ELR (cell line): ENCODE results near the gene NR2C1.
A peak's percentile ranks its signal among the peaks of the same experiment; 100 is the strongest.

ENCODE experiments used
- DNase-seq: peaks from one replicate; pipeline ENCODE4 v3.0.0-alpha.2; 2015; ENCODE audit warnings: low read depth

Gene NR2C1

DNA sequence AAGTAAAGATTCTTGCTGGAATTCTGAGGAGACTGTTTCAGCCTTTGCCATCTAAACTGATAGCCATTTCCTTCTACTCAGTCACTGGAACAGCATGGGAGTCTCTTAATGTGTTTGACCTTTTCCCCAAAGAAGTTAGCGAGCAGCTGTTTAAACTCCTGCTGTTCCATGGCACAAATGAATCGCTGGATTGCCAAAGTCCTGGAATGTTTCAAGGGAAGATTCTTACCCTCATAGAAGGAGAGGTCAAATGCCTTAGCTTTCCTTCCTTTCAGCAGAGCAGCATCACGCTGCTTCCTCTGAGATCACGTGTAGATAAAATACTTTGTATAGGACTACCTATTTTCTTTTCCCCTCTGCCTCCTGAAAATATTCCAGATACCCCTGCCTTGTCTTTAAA lies 10.5 kb upstream of the NR2C1 start:
- peak; percentile 37 for DNase-seq

DNA sequence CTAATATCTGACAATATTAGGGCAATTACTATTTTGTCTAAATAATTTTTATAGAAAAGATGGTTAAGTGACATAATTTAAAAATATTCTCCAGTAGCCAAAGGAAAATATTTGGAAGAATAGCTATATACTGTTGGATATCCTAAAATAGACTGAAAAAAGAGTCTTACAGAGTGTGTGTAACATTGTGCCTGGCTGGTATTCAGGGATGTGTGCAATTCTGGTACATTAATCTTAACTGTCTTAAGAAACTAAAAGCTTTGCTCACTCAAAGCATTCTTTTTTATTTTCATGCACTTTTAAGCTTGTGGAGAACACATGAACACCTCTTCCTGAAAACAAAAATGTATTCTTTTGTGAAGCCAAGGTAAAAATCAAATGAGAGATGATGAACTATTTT lies 10.1 kb upstream of the NR2C1 start:
- DNase-seq: no peak

- DNase-seq: no peak
Observed at GRCh38 chr12:95077341-95077740, 3.9 kb upstream of the NR2C1 start.

- no peak for DNase-seq
Observed at GRCh38 chr12:95074766-95075165, 1.3 kb upstream of the NR2C1 start.

GRCh38 chr12:95073698-95074520 lies 491 bp upstream of the NR2C1 start:
- no peak for DNase-seq

- no peak for DNase-seq
Observed at GRCh38 chr12:95070378-95070777, 3.0 kb downstream of the NR2C1 start.

GRCh38 chr12:95066091-95066855 lies 7.1 kb downstream of the NR2C1 start:
- DNase-seq: peak; percentile 18

- no peak for DNase-seq
Observed at GRCh38 chr12:95060951-95061350, 12.5 kb downstream of the NR2C1 start.

DNA sequence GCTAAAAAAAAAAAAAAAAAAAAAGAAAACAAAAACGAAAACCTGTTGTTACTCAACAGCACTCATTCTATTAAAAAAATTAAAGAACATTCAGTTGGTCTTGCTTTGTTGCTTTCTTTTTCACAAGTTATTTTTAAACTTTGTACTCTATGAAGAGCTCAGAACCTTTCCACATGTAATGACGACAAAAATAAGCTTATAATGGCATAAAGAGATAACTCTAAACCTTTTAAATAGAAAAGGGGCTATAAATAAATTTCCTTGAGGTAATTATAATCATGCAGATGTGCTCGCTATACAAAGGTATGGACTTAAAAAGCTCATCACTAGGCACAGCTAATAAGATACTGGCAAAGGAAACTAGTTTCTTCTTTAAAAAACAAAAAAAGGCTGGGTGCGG lies 13.4 kb downstream of the NR2C1 start:
- no peak for DNase-seq

DNA sequence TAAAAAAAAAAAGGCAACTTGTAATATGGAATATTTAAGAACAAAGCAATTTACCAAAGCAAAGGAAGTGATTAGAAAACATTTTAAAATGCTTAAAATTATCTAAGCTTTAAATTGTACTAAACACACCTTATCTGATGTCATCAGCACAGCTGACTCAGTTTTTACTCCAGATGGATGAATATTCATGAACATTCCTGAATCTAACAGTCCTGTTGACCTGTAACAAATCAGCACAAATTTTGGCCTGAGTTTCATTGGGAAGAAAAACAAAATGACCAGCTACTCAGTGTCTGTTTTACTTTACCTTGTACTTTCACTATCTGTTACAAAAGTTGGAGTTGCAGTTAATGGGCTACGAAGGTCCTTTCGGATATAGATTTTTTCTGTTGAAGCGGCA lies 16.0 kb downstream of the NR2C1 start:
- DNase-seq: no peak

DNA sequence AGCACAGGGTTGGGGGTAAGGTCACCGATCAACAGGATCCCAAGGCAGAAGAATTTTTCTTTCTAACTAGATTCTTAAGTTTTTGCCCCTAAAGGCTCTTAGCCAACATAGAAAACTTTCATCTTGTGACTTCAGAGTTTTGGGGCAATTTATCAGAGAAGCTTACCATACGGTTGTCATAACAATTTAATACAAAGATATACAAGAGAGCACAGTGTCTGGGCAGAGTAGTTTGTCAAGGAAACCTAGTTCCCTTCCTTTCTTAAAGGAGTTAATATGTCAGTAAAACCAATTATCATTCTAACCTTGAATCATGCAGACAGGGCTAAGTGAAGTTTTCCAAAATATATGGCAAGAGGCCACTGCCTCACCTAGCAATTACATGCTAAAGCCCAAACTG lies 18.4 kb downstream of the NR2C1 start:
- DNase-seq: no peak

GRCh38 chr12:95054206-95054605 lies 19.2 kb downstream of the NR2C1 start:
- DNase-seq: no peak

DNA sequence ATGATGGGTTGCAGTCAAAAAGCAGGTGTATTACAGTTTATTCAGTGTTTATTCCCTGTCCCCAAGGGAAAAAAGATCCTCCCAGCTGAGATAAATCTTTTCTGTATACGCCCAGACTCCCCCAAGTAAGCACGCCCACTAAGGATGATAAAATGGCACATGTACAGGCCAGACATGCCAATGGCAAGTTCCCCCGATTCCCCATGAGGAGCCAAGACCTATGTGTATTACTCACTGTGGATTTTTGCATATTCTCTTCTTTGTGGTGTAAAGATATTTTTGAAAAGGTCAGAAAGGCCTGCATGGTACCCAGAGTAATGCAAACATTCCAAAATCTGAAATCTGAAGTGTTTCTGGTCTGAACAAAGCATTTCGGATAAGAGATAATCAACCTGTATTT lies 22.2 kb downstream of the NR2C1 start:
- DNase-seq: no peak

- DNase-seq: no peak
Observed at GRCh38 chr12:95037906-95038305, 35.5 kb downstream of the NR2C1 start.

DNA sequence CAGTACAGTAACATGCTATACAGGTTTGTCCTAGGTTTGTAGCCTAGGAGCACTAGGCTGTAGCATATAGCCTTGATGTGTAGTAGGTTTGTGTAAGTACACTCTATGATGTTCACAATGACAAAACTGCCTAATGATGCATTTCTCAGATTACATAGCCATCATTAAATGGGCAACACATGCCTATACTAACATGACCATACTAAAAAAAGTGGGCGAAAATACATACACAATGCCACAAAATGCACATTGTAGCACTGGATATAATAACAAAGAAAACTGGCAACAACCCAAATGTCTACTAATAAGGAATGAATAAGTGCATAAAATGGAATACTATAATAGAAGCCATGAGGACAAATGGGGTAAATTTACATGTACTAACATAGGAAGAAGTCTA lies 38.7 kb downstream of the NR2C1 start:
- DNase-seq: no peak

- no peak for DNase-seq
Observed at GRCh38 chr12:95022477-95022876, 50.9 kb downstream of the NR2C1 start.

DNA sequence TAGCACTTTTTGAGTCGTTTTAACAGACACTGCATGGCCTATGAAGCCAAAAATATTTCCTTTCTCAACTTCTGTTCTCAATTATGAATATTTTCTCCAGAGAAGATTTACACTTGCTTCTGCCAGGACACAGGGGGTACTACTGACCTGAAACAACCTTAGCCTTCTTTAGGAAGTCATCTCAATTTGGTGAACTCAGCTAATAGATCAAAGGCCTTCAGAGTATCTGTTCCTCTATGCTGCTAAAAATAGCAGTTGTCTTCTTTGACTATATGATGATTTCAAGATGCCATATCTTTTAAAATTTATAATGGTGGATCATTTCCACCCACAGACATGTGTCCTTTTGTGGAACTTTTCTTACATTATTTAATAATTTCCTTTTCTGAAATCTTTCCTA lies 55.9 kb downstream of the NR2C1 start:
- no peak for DNase-seq

DNA sequence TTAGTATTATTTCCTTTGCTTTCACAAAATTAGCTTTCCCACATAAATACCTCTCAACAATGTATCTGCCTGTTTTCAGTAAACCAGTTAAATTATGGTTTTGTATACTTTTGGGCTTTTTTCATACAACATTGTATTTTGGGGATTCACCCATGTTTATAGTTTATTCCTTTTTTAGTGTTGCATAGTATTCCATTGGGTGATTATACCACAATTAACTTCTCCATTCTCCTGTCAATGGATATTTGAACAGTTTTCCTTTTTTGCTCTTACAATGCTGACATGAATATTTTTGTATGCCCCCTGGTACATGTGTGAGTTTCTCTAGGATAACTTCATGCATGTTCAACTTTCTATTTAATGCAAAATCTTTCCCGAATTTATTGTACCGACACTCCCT lies 57.3 kb downstream of the NR2C1 start:
- DNase-seq: no peak

DNA sequence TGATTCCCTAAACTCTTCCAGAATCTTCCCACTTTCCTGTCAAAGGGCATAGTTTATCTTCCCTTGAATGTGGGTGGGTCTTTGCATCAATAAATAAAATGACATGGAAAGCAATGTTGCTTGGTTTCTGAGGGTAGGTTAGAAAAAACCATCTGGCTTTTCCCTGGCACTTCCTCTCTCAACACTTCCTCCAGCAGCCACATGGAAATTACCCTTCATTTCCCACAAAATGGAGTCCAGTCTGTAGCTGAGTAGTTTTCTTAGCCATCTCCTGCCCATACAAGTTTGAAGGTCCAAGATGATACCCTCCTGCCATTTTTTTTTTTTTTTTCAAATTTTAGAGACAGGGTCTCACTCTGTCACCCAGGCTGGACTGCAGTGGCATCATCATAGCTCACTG lies 58.9 kb downstream of the NR2C1 start:
- no peak for DNase-seq

DNA sequence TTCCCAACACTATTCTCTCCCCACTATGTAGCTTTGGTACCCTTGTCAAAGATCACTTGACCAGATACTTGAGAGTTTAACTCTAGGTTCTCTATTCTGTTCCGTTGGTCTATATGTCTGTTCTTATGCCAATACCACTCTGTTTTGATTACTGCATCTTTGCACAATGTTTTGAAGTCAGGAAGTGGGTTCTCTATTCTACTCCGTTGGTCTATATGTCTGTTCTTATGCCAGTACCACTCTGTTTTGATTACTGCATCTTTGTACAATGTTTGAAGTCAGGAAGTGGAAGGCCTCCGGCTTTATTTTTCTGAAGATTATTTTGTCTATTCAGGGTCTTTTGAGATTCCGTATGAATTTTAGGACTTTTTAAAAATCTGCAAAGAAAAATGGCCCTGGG lies 67.2 kb downstream of the NR2C1 start:
- DNase-seq: no peak

- DNase-seq: no peak
Observed at GRCh38 chr12:95004610-95005009, 68.8 kb downstream of the NR2C1 start.

DNA sequence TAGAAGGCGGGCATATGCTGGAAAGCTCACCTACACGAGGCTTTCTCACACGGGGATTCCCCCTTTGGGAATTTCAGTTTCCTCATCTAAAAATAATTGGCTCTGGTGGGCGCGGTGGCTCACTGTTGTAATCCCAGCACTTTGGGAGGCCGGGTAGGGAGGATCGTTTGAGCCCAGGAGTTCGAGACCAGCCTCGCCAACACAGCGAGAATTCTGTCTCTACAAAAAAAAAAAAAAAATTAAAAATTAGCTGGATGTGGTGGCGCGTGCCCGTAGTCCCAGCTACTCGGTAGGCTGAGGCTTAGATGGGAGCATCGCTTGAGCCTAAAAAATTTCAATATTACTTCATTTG lies 69.5 kb downstream of the NR2C1 start:
- no peak for DNase-seq

DNA sequence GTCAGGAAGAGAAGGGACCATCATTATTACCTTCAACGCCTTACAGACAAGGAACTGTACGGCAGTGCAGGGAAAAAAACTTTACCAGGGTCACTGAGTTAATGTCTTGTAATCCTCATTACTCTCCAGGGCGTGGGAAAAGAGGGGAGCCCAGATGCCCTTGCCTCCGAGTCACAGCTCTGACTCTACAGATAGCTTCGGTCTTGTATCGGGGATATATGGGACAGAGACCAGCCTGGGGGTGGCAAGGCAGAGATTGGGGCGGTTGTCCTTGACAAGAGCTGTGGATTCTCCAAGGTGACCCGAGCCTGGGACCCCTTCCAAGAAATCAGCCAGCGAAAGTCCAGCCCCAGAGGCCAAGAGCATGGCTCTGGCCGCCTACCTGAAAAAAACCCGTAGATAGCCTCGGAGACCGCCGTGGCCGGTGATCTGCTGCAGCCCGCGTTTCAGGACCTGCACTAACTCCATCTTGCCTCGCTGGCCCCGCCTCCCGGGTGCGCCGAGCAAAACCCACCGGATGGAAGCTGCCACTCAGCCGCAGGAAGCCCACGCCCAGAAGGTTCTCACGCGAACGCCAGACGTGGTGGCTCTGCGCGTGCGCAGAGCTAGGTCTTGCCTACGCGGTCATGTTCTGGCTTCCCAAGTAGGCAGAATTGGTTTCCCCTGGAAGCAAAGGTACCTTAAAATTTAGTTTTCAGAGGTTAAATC lies 70.1 kb downstream of the NR2C1 start, which contains the start of gene NDUFA12:
Gene NDUFA12 (minus strand): TSS at position 485 of the 708 bp plus-strand sequence. CDS start 17 bp downstream, at position 468.
- peak; percentile 98 for DNase-seq
